Activated CD8-positive, alpha-beta memory T cell treated with anti-CD3 and anti-CD28 coated beads, Interleukin-2, amount 50 U/mL, for 4 hours (primary cell): ENCODE results near the gene LMO7.

Source experiments
- DNase-seq: peaks from one replicate; pipeline ENCODE4 v3.0.0-alpha.2; 2020

LMO7 gene

GRCh38 chr13:75635828-75636435 lies at the start of gene LMO7:
Gene LMO7, plus strand, starts transcription at chr13:75636330. Its CDS starts 328 bp downstream, at chr13:75636658.
- peak; percentile 48 for DNase-seq

GRCh38 chr13:75587679-75588078 lies 48.5 kb upstream of the LMO7 start:
- DNase-seq: no peak

- no peak for DNase-seq
Measured at GRCh38 chr13:75596657-75597182, 39.4 kb upstream of the LMO7 start.

DNA sequence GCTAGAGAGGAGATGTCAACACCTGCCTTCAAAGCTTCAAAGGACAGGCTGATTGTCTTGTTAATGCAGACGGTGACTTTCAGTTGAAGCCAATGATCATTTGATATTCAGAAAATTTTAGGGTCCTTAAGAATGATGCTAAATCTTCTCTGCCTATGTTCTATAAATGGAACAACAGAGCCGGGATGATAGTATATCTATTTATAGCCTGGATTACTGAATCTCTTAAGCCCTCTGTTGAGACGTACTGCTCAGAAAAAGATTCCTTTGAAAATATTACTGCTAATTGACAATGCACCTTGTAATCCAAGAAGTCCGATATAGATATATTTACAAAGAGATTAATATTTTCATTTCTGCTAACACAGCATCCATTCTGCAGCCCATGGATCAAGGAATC lies 35.8 kb upstream of the LMO7 start:
- no peak for DNase-seq

GRCh38 chr13:75603038-75603437 lies 33.1 kb upstream of the LMO7 start:
- DNase-seq: no peak

- no peak for DNase-seq
Measured at GRCh38 chr13:75607447-75607846, 28.7 kb upstream of the LMO7 start.

DNA sequence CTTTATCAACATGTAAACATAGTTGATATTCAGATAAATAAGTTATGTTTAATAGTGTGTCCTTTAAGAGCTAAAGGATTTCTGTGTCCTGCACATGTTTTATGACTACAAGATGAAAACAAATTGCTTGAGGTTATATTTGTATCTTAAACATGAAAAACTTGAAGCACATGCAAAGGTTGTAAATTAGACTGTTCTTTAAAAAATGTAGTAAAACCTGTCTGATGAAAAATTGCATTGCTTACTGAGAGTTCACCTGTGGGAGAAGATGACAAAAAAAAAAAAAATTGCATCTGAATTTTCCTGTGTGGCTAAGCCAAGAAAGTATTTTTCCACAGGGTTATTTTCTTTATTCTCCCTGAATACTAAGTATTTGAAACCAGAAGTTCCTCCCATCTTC lies 25.7 kb upstream of the LMO7 start:
- DNase-seq: no peak

- DNase-seq: no peak
Measured at GRCh38 chr13:75612354-75612753, 23.8 kb upstream of the LMO7 start.

- DNase-seq: no peak
Measured at GRCh38 chr13:75617230-75617629, 18.9 kb upstream of the LMO7 start.

DNA sequence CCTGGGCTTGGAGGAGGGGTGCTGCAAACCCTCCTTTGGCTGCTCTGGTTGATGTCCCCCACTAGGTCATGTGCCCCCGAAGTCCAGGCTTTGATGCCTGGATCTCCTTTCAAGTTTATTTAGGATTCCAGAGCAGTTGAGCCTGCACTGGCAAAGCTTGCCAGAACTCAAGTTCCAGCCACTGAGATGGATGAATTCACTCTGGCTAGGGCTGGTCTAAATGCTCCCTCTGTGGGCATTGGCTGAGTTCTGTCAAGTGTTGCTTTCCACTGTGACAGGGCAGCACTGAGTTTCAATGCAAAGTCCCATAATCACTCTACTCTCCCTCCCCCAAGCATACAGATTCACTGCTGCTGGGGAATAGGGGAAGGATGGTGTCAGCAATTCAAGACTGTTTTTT lies 17.8 kb upstream of the LMO7 start:
- DNase-seq: no peak

GRCh38 chr13:75620020-75620419 lies 16.1 kb upstream of the LMO7 start:
- DNase-seq: no peak

DNA sequence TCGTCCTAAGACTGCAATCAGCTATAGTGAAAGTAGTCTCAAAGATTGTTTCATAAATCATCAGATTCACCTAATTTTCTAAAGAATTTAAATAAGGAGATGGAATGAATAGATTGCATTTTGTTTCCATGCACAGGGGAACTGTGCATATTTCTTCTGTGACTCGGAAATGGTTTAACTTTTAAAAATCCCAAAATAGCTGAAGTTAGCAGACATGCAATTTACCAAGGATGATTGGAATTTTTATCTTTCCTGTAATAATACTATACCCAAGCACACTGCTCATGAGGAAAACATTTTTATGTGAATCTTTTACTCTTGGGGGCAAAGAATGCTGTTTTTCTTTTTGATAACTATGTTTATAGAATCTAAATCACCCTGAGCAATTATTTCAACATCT lies 15.0 kb upstream of the LMO7 start:
- DNase-seq: no peak

- DNase-seq: no peak
Measured at GRCh38 chr13:75628801-75629200, 7.3 kb upstream of the LMO7 start.

GRCh38 chr13:75633285-75633684 lies 2.8 kb upstream of the LMO7 start:
- DNase-seq: no peak

DNA sequence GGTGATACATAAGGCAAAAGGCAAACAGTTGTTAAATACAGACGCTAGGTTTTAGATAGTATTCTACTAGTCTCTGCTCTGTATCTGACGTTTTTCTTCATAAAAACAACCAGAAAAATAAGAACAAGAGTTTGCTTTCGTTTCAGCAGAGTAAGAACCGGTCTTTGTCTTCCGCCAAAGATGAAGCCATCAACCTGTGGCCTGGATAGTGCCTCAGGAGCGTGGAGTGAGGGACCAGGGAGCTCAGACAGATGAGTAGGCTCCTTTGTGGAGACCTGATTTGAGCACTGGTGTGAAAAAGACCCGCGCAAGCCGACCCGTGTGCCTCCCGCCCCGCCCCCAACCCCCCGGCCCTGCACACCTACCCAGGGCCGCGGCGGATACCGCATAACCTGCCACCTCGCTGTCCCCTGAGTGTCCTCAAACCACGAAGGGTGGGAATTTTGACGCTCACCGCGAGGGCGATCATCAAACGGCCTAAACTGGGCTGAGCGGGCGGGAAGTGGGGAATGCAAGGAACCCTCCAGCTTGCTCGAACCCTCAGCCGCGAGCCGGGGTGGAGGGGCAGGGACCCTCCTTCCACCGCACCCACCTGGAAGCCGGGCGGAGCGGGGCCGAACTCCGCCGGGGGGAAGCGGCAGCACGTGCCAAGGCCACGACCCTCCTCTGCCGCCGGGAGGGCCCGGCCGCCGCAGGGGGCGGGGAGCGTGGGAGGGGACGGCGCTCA lies 866 bp upstream of the LMO7 start:
- peak; percentile 16 for DNase-seq

DNA sequence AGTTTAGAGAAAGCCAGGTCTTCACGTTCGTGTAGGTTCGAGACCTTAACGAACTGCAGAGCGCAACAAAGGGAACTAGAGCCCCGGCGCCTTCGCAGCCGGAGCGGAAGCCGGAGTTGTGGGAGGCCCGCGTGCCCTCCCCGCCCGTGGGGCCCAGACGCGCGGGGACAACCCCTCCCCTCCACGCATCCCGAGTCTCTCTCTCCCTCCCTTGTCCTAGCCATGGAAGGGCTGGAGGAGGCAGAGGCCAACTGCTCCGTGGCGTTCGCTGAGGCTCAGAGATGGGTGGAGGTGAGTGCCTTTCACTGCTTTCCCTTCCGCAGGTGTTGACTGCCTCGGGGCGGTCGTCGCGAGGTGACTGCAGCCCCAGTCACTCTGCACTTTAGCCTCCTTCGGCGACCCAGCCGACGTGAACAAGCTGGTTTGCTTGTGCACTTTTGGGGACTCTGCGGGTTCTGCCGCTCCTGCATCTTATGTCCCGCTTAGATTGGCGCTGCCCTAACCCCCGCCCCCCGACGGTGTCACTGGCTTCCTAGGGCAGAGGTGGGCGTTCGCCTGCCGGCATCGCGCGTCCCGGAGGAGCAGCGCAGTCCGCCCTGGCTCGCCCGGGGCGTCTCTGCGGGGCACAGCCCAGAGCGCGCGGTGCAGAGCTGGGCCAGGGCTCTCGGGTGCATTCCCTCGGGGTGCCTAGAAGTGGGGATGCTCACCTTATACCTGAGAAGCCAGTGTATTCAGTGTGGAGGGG lies 478 bp downstream of the LMO7 start:
- peak; percentile 49 for DNase-seq

GRCh38 chr13:75637181-75637750 lies 1.1 kb downstream of the LMO7 start:
- no peak for DNase-seq

GRCh38 chr13:75639454-75639853 lies 3.3 kb downstream of the LMO7 start:
- no peak for DNase-seq

DNA sequence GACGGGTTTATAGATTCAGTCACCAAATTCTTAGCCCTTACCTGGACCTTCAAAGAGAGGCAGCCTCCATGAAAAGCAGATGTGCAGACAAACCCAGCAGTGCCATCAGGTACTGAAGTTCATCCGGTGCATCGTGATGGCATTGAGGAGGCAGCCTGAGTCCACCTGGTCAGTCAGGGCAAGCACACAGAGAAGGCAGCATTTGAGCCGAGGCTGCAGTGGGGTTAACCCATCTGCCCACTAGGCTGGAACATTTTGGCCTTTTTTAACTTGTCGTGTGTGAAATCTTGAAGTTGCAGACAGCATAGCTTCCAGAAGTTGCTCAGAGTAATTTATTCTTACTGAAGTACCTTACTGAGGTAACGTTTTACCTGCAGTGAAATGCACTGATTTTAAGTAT lies 4.9 kb downstream of the LMO7 start:
- DNase-seq: no peak

DNA sequence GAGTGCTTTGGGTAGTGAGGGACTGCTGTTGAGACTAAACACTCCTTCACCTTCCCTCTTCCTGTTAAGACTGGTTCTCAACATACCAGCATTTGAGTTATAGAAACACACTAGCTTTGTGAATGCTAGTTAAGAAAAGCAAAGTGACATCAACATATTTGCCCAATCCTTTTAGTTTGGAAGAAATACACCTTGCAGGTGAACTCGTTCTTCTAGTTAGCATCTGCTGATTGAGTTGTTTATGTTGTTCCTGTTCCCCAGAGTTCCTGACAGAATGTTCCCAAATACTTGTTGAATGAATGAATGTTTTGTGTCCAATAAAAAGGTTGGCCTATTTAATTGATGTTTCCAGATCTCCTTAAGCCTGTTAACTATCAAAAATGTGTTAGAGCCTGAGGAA lies 7.1 kb downstream of the LMO7 start:
- DNase-seq: no peak

DNA sequence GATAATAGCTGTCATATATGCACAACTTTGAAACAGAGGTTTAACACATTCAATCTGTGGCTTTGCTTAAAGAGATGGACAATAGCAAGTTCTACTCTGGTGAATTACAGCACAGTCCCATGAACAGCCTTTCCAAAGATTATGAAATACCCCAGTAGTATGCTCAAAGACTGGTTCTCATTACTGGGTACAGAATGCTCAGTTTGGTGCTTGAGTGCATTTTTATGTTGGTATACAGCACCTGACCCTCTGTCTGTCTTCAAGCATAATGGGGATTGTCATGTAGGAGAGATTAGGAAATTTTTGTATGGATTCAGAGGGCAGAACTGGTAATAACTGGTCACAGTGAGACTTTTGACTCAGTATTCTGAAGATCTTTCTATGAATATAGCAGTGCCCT lies 7.6 kb downstream of the LMO7 start:
- no peak for DNase-seq

- no peak for DNase-seq
Measured at GRCh38 chr13:75645141-75645540, 9.0 kb downstream of the LMO7 start.

- no peak for DNase-seq
Measured at GRCh38 chr13:75647126-75647784, 11.1 kb downstream of the LMO7 start.
